ENCODE measurements around the gene PNPLA7. TPM values are rescaled to one million over a fixed set of nuclear protein-coding genes. Genes with fewer than 3 reads are reported as not detected.

Gene PNPLA7
- total and polyA plus RNA-seq, 2 donors (not counting 1 experiment from before 2014, with no cell fraction given): 18.7 to 29.9 TPM

DNA sequence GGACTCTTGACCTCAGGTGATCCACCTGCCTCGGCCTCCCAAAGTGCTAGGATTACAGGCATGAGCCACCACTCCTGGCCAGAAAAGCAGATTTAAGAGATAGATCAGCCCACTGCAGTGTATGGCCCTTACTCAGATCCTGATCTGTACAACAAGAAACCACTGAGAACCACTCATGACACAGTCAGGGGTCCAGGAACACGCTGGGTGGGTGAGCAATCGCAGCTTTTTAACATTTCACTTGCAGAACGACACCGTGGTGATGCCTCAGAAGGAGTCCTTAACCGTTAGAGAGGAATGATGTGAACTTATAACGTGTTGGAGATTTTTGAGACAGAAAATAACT lies 45.8 kb downstream of the PNPLA7 start:
- no peak for DNase-seq
- intact Hi-C loops (cut with micrococcal nuclease): no loop called here
- H3K4me1 Mint-ChIP-seq: no peaks in the 10 kb centered on the region
- Histone ChIP-seq H4K20me1 (ENCODE audit: control insufficient read depth, insufficient read depth, low read length, poor library complexity, severe bottlenecking) (no peaks in the 10 kb centered on the region), H3K9me3 (ENCODE audit: control extremely low read depth in 1 of 3, control insufficient read depth in 2 of 3, insufficient read depth in 1 of 3, low read length in 2 of 3) (peaks cover 0 to 54% (median 0%) of the 10 kb centered on the region in 3 donors), H2AFZ (ENCODE audit: insufficient read depth, low read depth, low read length, poor library complexity, severe bottlenecking) (no peak overlapping the region), H3K9ac (ENCODE audit: low read length) (no peak overlapping the region), H3K27ac (ENCODE audit: low read length in 2 of 2) (no peak overlapping the region), H3K4me2 (replicated peaks; ENCODE audit: low read depth, low read length, poor library complexity, severe bottlenecking) (no peak overlapping the region), H3K27me3 (replicated peaks in 1 of 4; ENCODE audit: control extremely low read depth in 1 of 4, control insufficient read depth in 3 of 4, insufficient read depth in 4 of 4, low read length in 3 of 4) (no peaks in the 10 kb centered on the region), H3K4me3 (ENCODE audit: control extremely low read depth in 1 of 5, extremely low read depth in 1 of 5, insufficient read depth in 1 of 5, low read depth in 2 of 5, low read length in 4 of 5) (no peak overlapping the region), H3K36me3 (replicated peaks in 1 of 2; ENCODE audit: control extremely low read depth in 1 of 2, control insufficient read depth in 1 of 2, extremely low read depth in 1 of 2, insufficient read depth in 2 of 2, low read length in 1 of 2) (peaks cover 0 to 3% of the 10 kb centered on the region in 2 experiments), H3K4me1 (ENCODE audit: control insufficient read depth in 2 of 2, insufficient read depth in 2 of 2, low read length in 2 of 2) (no peaks in the 10 kb centered on the region), H3K79me2 (ENCODE audit: control insufficient read depth, insufficient read depth, low read length) (no peaks in the 10 kb centered on the region)
- TF ChIP-seq EZH2 (IDR thresholded peaks at IDR 0.05; ENCODE audit: borderline replicate concordance, insufficient read depth, low read depth, low read length, poor library complexity, severe bottlenecking): no peak
- TF ChIP-seq, protein P1, sequence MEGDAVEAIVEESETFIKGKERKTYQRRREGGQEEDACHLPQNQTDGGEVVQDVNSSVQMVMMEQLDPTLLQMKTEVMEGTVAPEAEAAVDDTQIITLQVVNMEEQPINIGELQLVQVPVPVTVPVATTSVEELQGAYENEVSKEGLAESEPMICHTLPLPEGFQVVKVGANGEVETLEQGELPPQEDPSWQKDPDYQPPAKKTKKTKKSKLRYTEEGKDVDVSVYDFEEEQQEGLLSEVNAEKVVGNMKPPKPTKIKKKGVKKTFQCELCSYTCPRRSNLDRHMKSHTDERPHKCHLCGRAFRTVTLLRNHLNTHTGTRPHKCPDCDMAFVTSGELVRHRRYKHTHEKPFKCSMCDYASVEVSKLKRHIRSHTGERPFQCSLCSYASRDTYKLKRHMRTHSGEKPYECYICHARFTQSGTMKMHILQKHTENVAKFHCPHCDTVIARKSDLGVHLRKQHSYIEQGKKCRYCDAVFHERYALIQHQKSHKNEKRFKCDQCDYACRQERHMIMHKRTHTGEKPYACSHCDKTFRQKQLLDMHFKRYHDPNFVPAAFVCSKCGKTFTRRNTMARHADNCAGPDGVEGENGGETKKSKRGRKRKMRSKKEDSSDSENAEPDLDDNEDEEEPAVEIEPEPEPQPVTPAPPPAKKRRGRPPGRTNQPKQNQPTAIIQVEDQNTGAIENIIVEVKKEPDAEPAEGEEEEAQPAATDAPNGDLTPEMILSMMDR (IDR thresholded peaks at IDR 0.05): no peak
- no peak overlapping the region for H3K27ac Mint-ChIP-seq
- no peak overlapping the region for H3K4me3 Mint-ChIP-seq
- ATAC-seq (ENCODE audit: low read depth): no peak
- no peaks in the 10 kb centered on the region for H3K27me3 Mint-ChIP-seq
- POLR2A ChIA-PET: no interaction called here
- WGBS (ENCODE audit: insufficient coverage): 90% methylated on average over 7 of the region's 7 CpGs
- CTCF ChIA-PET: no interaction called here
- no peaks in the 10 kb centered on the region for H3K9me3 Mint-ChIP-seq (ENCODE audit: insufficient read depth)

GRCh38 chr9:137502008-137502911 lies 47.9 kb downstream of the PNPLA7 start:
- peaks cover 0 to 7% of the 10 kb centered on the region in 2 experiments for H3K36me3 ChIP-seq (replicated peaks in 1 of 2; ENCODE audit: control extremely low read depth in 1 of 2, control insufficient read depth in 1 of 2, extremely low read depth in 1 of 2, insufficient read depth in 2 of 2, low read length in 1 of 2)
- H3K9me3 ChIP-seq (ENCODE audit: control extremely low read depth in 1 of 3, control insufficient read depth in 2 of 3, insufficient read depth in 1 of 3, low read length in 2 of 3): peaks cover 0 to 74% (median 0%) of the 10 kb centered on the region in 3 donors
- H3K27me3 ChIP-seq (replicated peaks in 1 of 4; ENCODE audit: control extremely low read depth in 1 of 4, control insufficient read depth in 3 of 4, insufficient read depth in 4 of 4, low read length in 3 of 4): no peaks in the 10 kb centered on the region
- no peak overlapping the region for H3K27ac Mint-ChIP-seq
- CTCF ChIA-PET: no interaction called here
- no peak overlapping the region for H3K4me2 ChIP-seq (replicated peaks; ENCODE audit: low read depth, low read length, poor library complexity, severe bottlenecking)
- H3K4me1 ChIP-seq (ENCODE audit: control insufficient read depth in 2 of 2, insufficient read depth in 2 of 2, low read length in 2 of 2): no peaks in the 10 kb centered on the region
- POLR2A ChIA-PET: no interaction called here
- H3K79me2 ChIP-seq (ENCODE audit: control insufficient read depth, insufficient read depth, low read length): no peaks in the 10 kb centered on the region
- WGBS (ENCODE audit: insufficient coverage): 95% methylated on average over 12 of the region's 36 CpGs
- no peak overlapping the region for H3K4me3 ChIP-seq (ENCODE audit: control extremely low read depth in 1 of 5, extremely low read depth in 1 of 5, insufficient read depth in 1 of 5, low read depth in 2 of 5, low read length in 4 of 5)
- H3K4me3 Mint-ChIP-seq: no peak overlapping the region
- no peaks in the 10 kb centered on the region for H3K27me3 Mint-ChIP-seq
- no peaks in the 10 kb centered on the region for H3K4me1 Mint-ChIP-seq
- no peak overlapping the region for H3K9ac ChIP-seq (ENCODE audit: low read length)
- TF ChIP-seq EZH2 (IDR thresholded peaks at IDR 0.05; ENCODE audit: borderline replicate concordance, insufficient read depth, low read depth, low read length, poor library complexity, severe bottlenecking): no peak
- TF ChIP-seq, protein P1 (IDR thresholded peaks at IDR 0.05): no peak
- no peaks in the 10 kb centered on the region for H4K20me1 ChIP-seq (ENCODE audit: control insufficient read depth, insufficient read depth, low read length, poor library complexity, severe bottlenecking)
- intact Hi-C loops (cut with micrococcal nuclease): no loop called here
- ATAC-seq (ENCODE audit: low read depth): no peak
- H3K9me3 Mint-ChIP-seq (ENCODE audit: insufficient read depth): no peaks in the 10 kb centered on the region
- no peak overlapping the region for H3K27ac ChIP-seq (ENCODE audit: low read length in 2 of 2)
- H2AFZ ChIP-seq (ENCODE audit: insufficient read depth, low read depth, low read length, poor library complexity, severe bottlenecking): no peak overlapping the region
- no peak for DNase-seq

All from B cell (primary cell).